H9 (cell line): ENCODE measurements around the gene TOGARAM1. TPM values are rescaled to one million over a fixed set of nuclear protein-coding genes. Genes with fewer than 3 reads are reported as not detected.

Experiments used
- DNase-seq: peaks from one replicate; pipeline ENCODE4 v3.0.0-alpha.2; 2017
- H2AFZ ChIP-seq: one replicate; pipeline ENCODE4 v1.6.1; 2013; ENCODE audit warnings: mild to moderate bottlenecking, low read length, control low read depth, moderate library complexity
- H2AK5ac ChIP-seq: 2 replicates; pipeline ENCODE4 v1.6.1; 2013; ENCODE audit warnings: low read length, control low read depth, mixed read lengths; ENCODE audit not compliant: insufficient read length
- H2BK120ac ChIP-seq: one replicate; pipeline ENCODE4 v1.6.1; 2013; ENCODE audit warnings: low read depth, mild to moderate bottlenecking, low read length, control low read depth, inconsistent platforms; ENCODE audit not compliant: poor library complexity, severe bottlenecking
- H2BK12ac ChIP-seq: 2 replicates; pipeline ENCODE4 v1.6.1; 2013; ENCODE audit warnings: low read length, control low read depth, mixed read lengths, low read depth; ENCODE audit not compliant: insufficient read length
- H2BK15ac ChIP-seq: 2 replicates; pipeline ENCODE4 v1.6.1; 2013; ENCODE audit warnings: low read depth, low read length, control low read depth
- H2BK20ac ChIP-seq: one replicate; pipeline ENCODE4 v1.6.1; 2013; ENCODE audit warnings: low read depth, mild to moderate bottlenecking, low read length, control low read depth, inconsistent platforms; ENCODE audit not compliant: poor library complexity, severe bottlenecking
- H2BK5ac ChIP-seq: 2 replicates; pipeline ENCODE4 v1.6.1; 2013; ENCODE audit warnings: low read length, control low read depth, mixed read lengths; ENCODE audit not compliant: insufficient read length
- H3K14ac ChIP-seq: 2 replicates; pipeline ENCODE4 v1.6.1; 2013; ENCODE audit warnings: low read length, control low read depth; ENCODE audit not compliant: insufficient read depth
- H3K18ac ChIP-seq: 2 replicates; pipeline ENCODE4 v1.6.1; 2013; ENCODE audit warnings: low read depth, mild to moderate bottlenecking, mixed read lengths, low read length, control low read depth; ENCODE audit not compliant: insufficient read length
- H3K23ac ChIP-seq: 2 replicates; pipeline ENCODE4 v1.6.1; 2013; ENCODE audit warnings: low read length, control low read depth, mixed read lengths, low read depth; ENCODE audit not compliant: insufficient read length
- H3K23me2 ChIP-seq: 2 replicates; pipeline ENCODE4 v1.6.1; 2013; ENCODE audit warnings: low read depth, mild to moderate bottlenecking, mixed read lengths, low read length, control low read depth; ENCODE audit not compliant: insufficient read length, poor library complexity, severe bottlenecking
- H3K27ac ChIP-seq: 2 replicates; pipeline ENCODE4 v1.5.1; 2013; ENCODE audit warnings: low read length, control low read depth, mixed read lengths, low read depth; ENCODE audit not compliant: insufficient read length
- H3K27me3 ChIP-seq: 2 replicates; pipeline ENCODE4 v1.6.1; 2013; ENCODE audit warnings: low read length, control low read depth, inconsistent platforms; ENCODE audit not compliant: insufficient read depth
- H3K4ac ChIP-seq: 2 replicates; pipeline ENCODE4 v1.6.1; 2013; ENCODE audit warnings: low read depth, mild to moderate bottlenecking, control low read depth, inconsistent platforms, low read length, moderate library complexity
- H3K4me1 ChIP-seq: 2 replicates; pipeline ENCODE4 v1.6.1; 2013; ENCODE audit warnings: low read length, control low read depth, inconsistent platforms; ENCODE audit not compliant: insufficient read depth
- H3K4me2 ChIP-seq: 2 replicates; pipeline ENCODE4 v1.6.1; 2013; ENCODE audit warnings: low read length, control low read depth, mixed read lengths; ENCODE audit not compliant: insufficient read length, insufficient read depth
- H3K56ac ChIP-seq: 2 replicates; pipeline ENCODE4 v1.6.1; 2013; ENCODE audit warnings: low read depth, mild to moderate bottlenecking, mixed read lengths, low read length, control low read depth; ENCODE audit not compliant: insufficient read length
- H3K79me1 ChIP-seq: 2 replicates; pipeline ENCODE4 v1.6.1; 2013; ENCODE audit warnings: low read depth, mild to moderate bottlenecking, moderate library complexity, low read length, control low read depth, inconsistent platforms; ENCODE audit not compliant: insufficient read depth, poor library complexity, severe bottlenecking
- H3K79me2 ChIP-seq: 2 replicates; pipeline ENCODE4 v1.6.1; 2013; ENCODE audit warnings: low read length, control low read depth, inconsistent platforms; ENCODE audit not compliant: insufficient read depth
- H3K9ac ChIP-seq: 2 replicates; pipeline ENCODE4 v1.6.1; 2013; ENCODE audit warnings: low read length, control low read depth, mixed read lengths; ENCODE audit not compliant: insufficient read length; ENCODE audit errors: extremely low read depth
- H3K9me3 ChIP-seq: one replicate; pipeline ENCODE4 v1.6.1; 2013; ENCODE audit warnings: low read depth, low read length, inconsistent platforms; ENCODE audit not compliant: control insufficient read depth
- H3T11ph ChIP-seq: one replicate; pipeline ENCODE4 v1.6.1; 2013; ENCODE audit warnings: mild to moderate bottlenecking, low read length, control low read depth, inconsistent platforms
- H4K20me1 ChIP-seq: one replicate; pipeline ENCODE4 v1.6.1; 2013; ENCODE audit not compliant: control insufficient read depth, insufficient read length, insufficient read depth
- H4K5ac ChIP-seq: 2 replicates; pipeline ENCODE4 v1.6.1; 2013; ENCODE audit warnings: low read depth, mild to moderate bottlenecking, mixed read lengths, low read length, control low read depth; ENCODE audit not compliant: insufficient read length
- H4K8ac ChIP-seq: replicated peaks from 2 replicates; pipeline ENCODE4 v1.6.1; 2013; ENCODE audit warnings: low read length, control low read depth, mixed read lengths, low read depth; ENCODE audit not compliant: insufficient read length
- H4K91ac ChIP-seq: 2 replicates; pipeline ENCODE4 v1.6.1; 2013; ENCODE audit warnings: low read depth, mild to moderate bottlenecking, moderate library complexity, mixed read lengths, low read length, control low read depth; ENCODE audit not compliant: insufficient read length
- H3K27ac Mint-ChIP-seq, 3 experiments: 2 replicates in 2 of 3; 3 replicates in 1 of 3; pipeline ENCODE4 v1.8.0; 2020 to 2021; ENCODE audit warnings: mixed read lengths in 3 of 3, mild to moderate bottlenecking in 1 of 3, moderate library complexity in 1 of 3
- H3K27me3 Mint-ChIP-seq: 2 replicates; pipeline ENCODE4 v1.8.0; 2021; ENCODE audit warnings: low read depth, mild to moderate bottlenecking, moderate library complexity, mixed read lengths
- H3K36me3 Mint-ChIP-seq, 3 experiments: 2 replicates in 2 of 3; 3 replicates in 1 of 3; pipeline ENCODE4 v1.8.0; 2020 to 2021; ENCODE audit warnings: low read depth in 3 of 3, mixed read lengths in 3 of 3; ENCODE audit not compliant: insufficient read depth in 1 of 3
- H3K4me1 Mint-ChIP-seq, 2 experiments: 2 replicates each; pipeline ENCODE4 v1.8.0; 2020; ENCODE audit warnings: mixed read lengths in 2 of 2
- H3K4me3 Mint-ChIP-seq, 2 experiments: 2 replicates in 1 of 2; 3 replicates in 1 of 2; pipeline ENCODE4 v1.8.0; 2020 to 2021; ENCODE audit warnings: mild to moderate bottlenecking in 2 of 2, mixed read lengths in 2 of 2, moderate library complexity in 1 of 2
- H3K9me3 Mint-ChIP-seq, 2 experiments: 2 replicates in 1 of 2; 3 replicates in 1 of 2; pipeline ENCODE4 v1.8.0; 2020; ENCODE audit warnings: mild to moderate bottlenecking in 2 of 2, mixed read lengths in 2 of 2, moderate library complexity in 1 of 2
- total RNA-seq: library from RNA; stranded (reverse); gene quantifications from 2 replicates; pipeline ENCODE4 v1.2.1, GENCODE V29; 2021
- TF ChIP-seq, protein P1 (sequence below): fragments of 200-600 bp; sonication (generic); conservative IDR thresholded peaks from 3 replicates; pipeline ENCODE4 v1.8.0; 2021; ENCODE audit warnings: antibody characterized with exemption, mild to moderate bottlenecking

Gene TOGARAM1
- total RNA-seq, 1 experiment from 2014 or later, result 11.4 TPM

DNA sequence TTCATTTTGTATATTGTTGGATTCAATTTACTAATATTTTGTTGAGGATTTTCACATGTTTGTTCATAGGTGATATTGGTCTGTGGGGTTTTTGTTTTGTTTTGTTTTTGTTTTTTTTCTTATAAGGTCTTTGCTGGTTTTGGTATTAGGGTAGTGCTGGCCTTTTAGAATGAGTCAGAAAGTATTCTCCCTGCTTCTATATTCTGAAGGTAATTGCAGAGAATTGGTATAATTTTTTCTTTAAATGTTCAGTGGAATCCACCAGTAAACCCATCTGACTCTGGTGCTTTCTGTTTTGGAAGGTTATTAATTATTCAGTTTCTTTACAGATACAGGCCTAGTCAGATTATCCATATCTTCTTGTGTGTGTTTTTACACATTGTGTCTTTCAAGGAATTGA, 8.9 kb downstream of the TOGARAM1 start:
- Histone ChIP-seq H3K18ac (no peak overlapping the region), H3T11ph (no peak overlapping the region), H3K79me2 (peaks cover 8% of the 10 kb centered on the region; the same call in 1 of the 2 replicates), H3K14ac (no peak overlapping the region), H2BK20ac (no peak overlapping the region), H3K27me3 (no peaks in the 10 kb centered on the region), H4K8ac (no peak overlapping the region), H2AK5ac (no peak overlapping the region), H4K91ac (no peak overlapping the region), H2BK15ac (no peak overlapping the region), H3K23me2 (no peaks in the 10 kb centered on the region), H3K56ac (no peak overlapping the region), H3K4me1 (no peaks in the 10 kb centered on the region), H4K5ac (no peak overlapping the region), H2BK5ac (no peak overlapping the region), H2BK120ac (no peak overlapping the region), H3K23ac (no peak overlapping the region), H3K4ac (no peak overlapping the region), H2AFZ (no peak overlapping the region), H3K4me2 (no peak overlapping the region), H3K27ac (no peak overlapping the region), H3K9me3 (no peaks in the 10 kb centered on the region), H2BK12ac (no peak overlapping the region), H4K20me1 (no peaks in the 10 kb centered on the region), H3K9ac (no peak overlapping the region), H3K79me1 (no peaks in the 10 kb centered on the region)
- no peak overlapping the region for H3K27ac Mint-ChIP-seq
- H3K4me1 Mint-ChIP-seq, result peaks cover 15 to 21% of the 10 kb centered on the region in 2 experiments
- no peak for DNase-seq
- H3K9me3 Mint-ChIP-seq, result peaks cover 0 to 4% of the 10 kb centered on the region in 2 experiments; a peak in 1 of 5 replicates
- TF ChIP-seq, protein P1, sequence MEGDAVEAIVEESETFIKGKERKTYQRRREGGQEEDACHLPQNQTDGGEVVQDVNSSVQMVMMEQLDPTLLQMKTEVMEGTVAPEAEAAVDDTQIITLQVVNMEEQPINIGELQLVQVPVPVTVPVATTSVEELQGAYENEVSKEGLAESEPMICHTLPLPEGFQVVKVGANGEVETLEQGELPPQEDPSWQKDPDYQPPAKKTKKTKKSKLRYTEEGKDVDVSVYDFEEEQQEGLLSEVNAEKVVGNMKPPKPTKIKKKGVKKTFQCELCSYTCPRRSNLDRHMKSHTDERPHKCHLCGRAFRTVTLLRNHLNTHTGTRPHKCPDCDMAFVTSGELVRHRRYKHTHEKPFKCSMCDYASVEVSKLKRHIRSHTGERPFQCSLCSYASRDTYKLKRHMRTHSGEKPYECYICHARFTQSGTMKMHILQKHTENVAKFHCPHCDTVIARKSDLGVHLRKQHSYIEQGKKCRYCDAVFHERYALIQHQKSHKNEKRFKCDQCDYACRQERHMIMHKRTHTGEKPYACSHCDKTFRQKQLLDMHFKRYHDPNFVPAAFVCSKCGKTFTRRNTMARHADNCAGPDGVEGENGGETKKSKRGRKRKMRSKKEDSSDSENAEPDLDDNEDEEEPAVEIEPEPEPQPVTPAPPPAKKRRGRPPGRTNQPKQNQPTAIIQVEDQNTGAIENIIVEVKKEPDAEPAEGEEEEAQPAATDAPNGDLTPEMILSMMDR, result no peak
- H3K27me3 Mint-ChIP-seq, result no peaks in the 10 kb centered on the region
- H3K4me3 Mint-ChIP-seq, result no peak overlapping the region
- peaks cover 13 to 30% (median 16%) of the 10 kb centered on the region in 3 experiments; a peak in 6 of 7 replicates for H3K36me3 Mint-ChIP-seq
